K562 (cell line): ENCODE results near the gene MYBPHL. TPM values are rescaled to one million over a fixed set of nuclear protein-coding genes. Genes with fewer than 3 reads are reported as not detected.

Experiments
- ATAC-seq: fragments of 200-7000 bp; cut with Tn5 transposase; 3 replicates; pipeline ENCODE4 v1.9.1; 2020; ENCODE audit warnings: moderate library complexity
- BruUV-seq: library from RNA; stranded (reverse); fragments of 400-500 nt; replicated peaks from 2 replicates; lab custom pipeline; 2021; lab: Mats Ljungman, UMichigan
- CTCF ChIA-PET: fragments of 300-600 bp; formaldehyde crosslinking; extraction: SDS; loops from one replicate; lab custom pipeline; 2021; ENCODE audit warnings: low intra/inter-chr PET ratio; lab: Yijun Ruan, JAX
- POLR2A ChIA-PET: fragments of 300-600, 350-650 bp; sonication (Branson Sonifier 250); formaldehyde crosslinking; extraction: SDS; loops from one replicate; lab custom pipeline; 2021; ENCODE audit warnings: antibody characterized with exemption, inconsistent platforms; lab: Yijun Ruan, JAX
- DNase-seq, 4 experiments: peaks; one replicate each; pipeline versions ENCODE4 v3.0.0 to v3.0.0-alpha.2; 2011 to 2018; ENCODE audit warnings: low spot score in 3 of 4, mixed read lengths in 3 of 4; ENCODE audit errors: extremely low read depth in 1 of 4
- FAIRE-seq: peaks from 2 replicates; lab custom pipeline; 2011; peaks lifted over from hg19 to GRCh38; lab: Jason Lieb, UNC
- H2AFZ ChIP-seq: 2 replicates; pipeline ENCODE4 v1.6.0; 2011; ENCODE audit warnings: low read depth, low read length, control low read depth, inconsistent platforms
- H3K27ac ChIP-seq: fragments of 200-600 bp; 3 replicates; pipeline ENCODE4 v1.8.0; 2011; ENCODE audit warnings: low read depth, mild to moderate bottlenecking, control low read depth, inconsistent platforms, low read length, moderate library complexity, mixed read lengths; ENCODE audit errors: extremely low read depth
- H3K27me3 ChIP-seq, 2 experiments: fragments of 300-600 bp in 1 of 2; 2 replicates in 1 of 2; 3 replicates in 1 of 2; pipeline versions ENCODE4 v1.6.0 to v1.8.0; 2011; ENCODE audit warnings: inconsistent platforms in 2 of 2, low read length in 2 of 2, mild to moderate bottlenecking in 1 of 2, mixed read lengths in 1 of 2, moderate library complexity in 1 of 2; ENCODE audit not compliant: control insufficient read depth in 2 of 2, insufficient read depth in 2 of 2
- H3K36me3 ChIP-seq: fragments of 300-600 bp; 3 replicates; pipeline ENCODE4 v1.8.0; 2011; ENCODE audit warnings: mild to moderate bottlenecking, low read length, inconsistent platforms; ENCODE audit not compliant: control insufficient read depth, insufficient read depth
- H3K4me1 ChIP-seq, 2 experiments: fragments of 200-600 bp in 1 of 2; replicated peaks in 1 of 2; 2 replicates in 1 of 2; 3 replicates in 1 of 2; pipeline versions ENCODE4 v1.5.1 to v1.8.0; 2011; ENCODE audit warnings: inconsistent platforms in 2 of 2, low read length in 2 of 2, mild to moderate bottlenecking in 1 of 2, mixed read lengths in 1 of 2, moderate library complexity in 1 of 2; ENCODE audit not compliant: control insufficient read depth in 2 of 2, insufficient read depth in 2 of 2
- H3K4me2 ChIP-seq: 2 replicates; pipeline ENCODE4 v1.6.1; 2011; ENCODE audit warnings: low read length, control low read depth, inconsistent platforms, mixed read lengths; ENCODE audit not compliant: insufficient read depth
- H3K4me3 ChIP-seq: fragments of 200-600 bp; sonication (generic), shearing (Covaris generic); 2 replicates; pipeline ENCODE4 v1.5.1; 2016; ENCODE audit warnings: control low read depth, inconsistent platforms
- H3K79me2 ChIP-seq: fragments of 200-600 bp; 3 replicates; pipeline ENCODE4 v1.8.0; 2011; ENCODE audit warnings: low read length, inconsistent platforms; ENCODE audit not compliant: control insufficient read depth, insufficient read depth
- H3K9ac ChIP-seq, 2 experiments: 2 replicates each; pipeline versions ENCODE4 v1.6.0 to v1.6.1; 2011; ENCODE audit warnings: low read depth in 2 of 2, low read length in 2 of 2, control low read depth in 1 of 2, inconsistent platforms in 1 of 2, mild to moderate bottlenecking in 1 of 2, mixed read lengths in 1 of 2; ENCODE audit not compliant: insufficient read depth in 1 of 2
- H3K9me1 ChIP-seq: one replicate; pipeline ENCODE4 v1.6.0; 2011; ENCODE audit warnings: inconsistent platforms, mild to moderate bottlenecking, low read length, moderate library complexity; ENCODE audit not compliant: control insufficient read depth, insufficient read depth
- H3K9me3 ChIP-seq: replicated peaks from 2 replicates; pipeline ENCODE4 v1.5.1; 2011; ENCODE audit warnings: low read depth, low read length, inconsistent platforms; ENCODE audit not compliant: control insufficient read depth, insufficient read depth
- H4K20me1 ChIP-seq: replicated peaks from 2 replicates; pipeline ENCODE4 v1.6.1; 2011; ENCODE audit warnings: low read length, inconsistent platforms, mixed read lengths; ENCODE audit not compliant: control insufficient read depth, insufficient read depth
- CC2D1A ChIP-seq: fragments of 450-650 bp; IDR thresholded peaks from 2 replicates; pipeline ENCODE4 v1.6.1; 2017; ENCODE audit warnings: mild to moderate bottlenecking
- GTF2F1 ChIP-seq: IDR thresholded peaks from 2 replicates; pipeline ENCODE4 v1.6.1; 2011; ENCODE audit warnings: low read depth, low read length, improper control_type of control experiment
- GTF3C2 ChIP-seq: IDR thresholded peaks from 3 replicates; pipeline ENCODE4 v1.6.1; 2011; ENCODE audit warnings: borderline replicate concordance, mild to moderate bottlenecking, moderate library complexity; ENCODE audit not compliant: insufficient read length; ENCODE audit errors: extremely low read depth
- HMGN3 ChIP-seq: IDR thresholded peaks from 2 replicates; pipeline ENCODE4 v1.6.1; 2011; ENCODE audit warnings: borderline replicate concordance, low read depth, mild to moderate bottlenecking, mixed read lengths, low read length; ENCODE audit not compliant: insufficient read length; ENCODE audit errors: extremely low read depth
- NCOR1 ChIP-seq: fragments of 450-650 bp; IDR thresholded peaks from 2 replicates; pipeline ENCODE4 v1.6.1; 2016; ENCODE audit warnings: mild to moderate bottlenecking, moderate library complexity
- RBM34 ChIP-seq: fragments of 200-400 bp; formaldehyde crosslinking; IDR thresholded peaks from 2 replicates; pipeline ENCODE4 v1.6.1; 2018; ENCODE audit warnings: low read length, borderline replicate concordance; ENCODE audit not compliant: insufficient read depth
- ZNF165 ChIP-seq: fragments of 250-450 bp; sonication (Bioruptor Pico); IDR thresholded peaks from 2 replicates; pipeline ENCODE4 v1.4.0; 2020; ENCODE audit warnings: borderline replicate concordance
- WGBS: fragments of 100-300 bp; shearing (Covaris generic); methylation state at CpG from one replicate; pipeline ENCODE4 v1.1.6; 2016; ENCODE audit warnings: low coverage, mixed read lengths; ENCODE audit not compliant: insufficient coverage; ENCODE audit errors: missing lambda C conversion rate; 5-methylcytosine and 5-hydroxymethylcytosine counted together
- in situ Hi-C: fragments of 300-500 bp; cut with MboI; formaldehyde crosslinking; loops from 4 replicates; pipeline ENCODE4 v1.15.0; 2018; ENCODE audit warnings: inconsistent platforms, mixed read lengths
- intact Hi-C: fragments of 100-400 bp; cut with micrococcal nuclease; formaldehyde crosslinking; loops from 2 replicates; pipeline ENCODE4 v1.14.2; 2022
- polyA plus RNA-seq, 8 experiments: library from polyadenylated mRNA; depleted of rRNA in 4 of 8; stranded (reverse) in 5 of 8; unstranded in 3 of 8; fragments of >200 nt; fragmentation: Nextera tagmentation in 2 of 8; fragmentation: Illumina TruSeq in 1 of 8; extraction: Ambion mirVana in 2 of 8; extraction: Trizol in 1 of 8; gene quantifications; 2 replicates each; pipeline versions ENCODE4 v1.2.1 to v1.2.3, GENCODE V29; 2011 to 2014; ENCODE audit warnings: inconsistent platforms in 1 of 8, missing spikeins in 1 of 8
- total RNA-seq, 7 experiments: library from RNA; depleted of rRNA in 6 of 7; stranded (reverse); fragments of >200 nt in 6 of 7; fragmentation: Illumina TruSeq in 2 of 7; extraction: Trizol in 2 of 7; gene quantifications; 2 replicates each; pipeline versions ENCODE4 v1.2.1 to v1.2.3, GENCODE V29; 2011 to 2021; ENCODE audit warnings: low replicate concordance in 1 of 7

MYBPHL gene
- total and polyA plus RNA-seq, 9 of the 15 experiments (the other 6 are each of a cell fraction or from before 2014, with no cell fraction given): 0.20 to 1.9 (median 0.33) TPM

GRCh38 chr1:109304226-109304920, 2.4 kb downstream of the MYBPHL start:
- DNase-seq (no peak), FAIRE-seq (no peak), ATAC-seq (no peak)
- H3K27me3 ChIP-seq: no peaks in the 10 kb centered on the region
- ChIA-PET CTCF (no interaction called here), POLR2A (interaction anchor here (0.7 to 4.6 kb wide), 10 partner anchors 8 to 98 kb away, joined by 3 to 62 read pairs (median 4); partner anchors contain the start of gene PSRC1)
- H3K4me2 ChIP-seq: no peak overlapping the region
- no peak overlapping the region for H3K27ac ChIP-seq
- no peak overlapping the region for H2AFZ ChIP-seq
- TF ChIP-seq RBM34: no peak
- no peak for TF ChIP-seq GTF2F1
- TF ChIP-seq HMGN3: no peak
- TF ChIP-seq ZNF165 (CRISPR knock-in tag): no peak
- no peak for TF ChIP-seq GTF3C2
- TF ChIP-seq NCOR1: no peak
- no peak for TF ChIP-seq CC2D1A
- no TSS peak for BruUV-seq
- 54% methylated on average over 8 of the region's 8 CpGs for WGBS
- H3K36me3 ChIP-seq: 0 out of 3 replicates have a peak, but pooled peaks cover 3% of the 10 kb centered on the region
- in situ Hi-C loops (no loop called here), intact Hi-C loops (no loop called here)
- H3K79me2 ChIP-seq: no peaks in the 10 kb centered on the region
- H3K9ac ChIP-seq: no peak overlapping the region
- peaks cover 33 to 54% of the 10 kb centered on the region in 2 experiments for H3K4me1 ChIP-seq
- H3K9me3 ChIP-seq: no peaks in the 10 kb centered on the region
- no peaks in the 10 kb centered on the region for H3K9me1 ChIP-seq
- no peak overlapping the region for H3K4me3 ChIP-seq
- peaks cover 16% of the 10 kb centered on the region for H4K20me1 ChIP-seq
